ENCODE data around the gene ERP44. TPM values are rescaled to one million over a fixed set of nuclear protein-coding genes. Genes with fewer than 3 reads are reported as not detected.

The ERP44 gene
- total and polyA plus RNA-seq, 2 experiments from 2014 or later = 23.8 to 50.5 TPM

GRCh38 chr9:99973455-99973854, 125.3 kb downstream of the ERP44 start:
- no peaks in the 10 kb centered on the region for H3K9me2 ChIP-seq (ENCODE audit: insufficient read depth)
- 97 to 98% methylated on average over 3 of the region's 3 CpGs for WGBS, 2 experiments (ENCODE audit: low coverage in 1 of 2, low lambda C conversion rate in 2 of 2, missing lambda C conversion rate in 2 of 2)
- in situ Hi-C loops (cut with MboI) = no loop called here

GRCh38 chr9:99971410-99971809, 127.4 kb downstream of the ERP44 start:
- Histone ChIP-seq H3K4me3 (no peak overlapping the region), H3K27me3 (replicated peaks; ENCODE audit: insufficient read depth) (no peaks in the 10 kb centered on the region), H4K20me1 (ENCODE audit: insufficient read depth) (no peaks in the 10 kb centered on the region), H3K27ac (no peak overlapping the region), H3K36me3 (ENCODE audit: low read depth) (peaks cover 8% of the 10 kb centered on the region; the same call in 1 of the 2 replicates), H2AFZ (no peak overlapping the region), H3K4me2 (ENCODE audit: unreplicated experiment) (no peak overlapping the region), H3K9me3 (ENCODE audit: low read depth) (no peaks in the 10 kb centered on the region), H3K79me2 (ENCODE audit: insufficient read depth) (no peaks in the 10 kb centered on the region), H3K4me1 (ENCODE audit: insufficient read depth) (no peaks in the 10 kb centered on the region), H3K9ac (no peak overlapping the region), H3F3A (ENCODE audit: insufficient read depth) (no peaks in the 10 kb centered on the region), H3K9me2 (ENCODE audit: insufficient read depth) (no peaks in the 10 kb centered on the region)
- no peak for TF ChIP-seq EZH2 (IDR thresholded peaks at IDR 0.05; ENCODE audit: insufficient read depth, poor library complexity, severe bottlenecking)
- TF ChIP-seq EZH2phosphoT487 (IDR thresholded peaks at IDR 0.05; ENCODE audit: insufficient read depth, low read depth) = no peak
- in situ Hi-C loops (cut with MboI) = no loop called here
- no peak for DNase-seq

More at GRCh38 chr9:99973455-99973854, 125.3 kb downstream of the ERP44 start:
- H3K4me2 ChIP-seq (ENCODE audit: unreplicated experiment) = no peak overlapping the region
- peaks cover 8% of the 10 kb centered on the region; the same call in 1 of the 2 replicates for H3K36me3 ChIP-seq (ENCODE audit: low read depth)
- no peaks in the 10 kb centered on the region for H3K79me2 ChIP-seq (ENCODE audit: insufficient read depth)
- no peak overlapping the region for H3K4me3 ChIP-seq
- no peaks in the 10 kb centered on the region for H3K9me3 ChIP-seq (ENCODE audit: low read depth)
- no peaks in the 10 kb centered on the region for H3K27me3 ChIP-seq (replicated peaks; ENCODE audit: insufficient read depth)
- no peaks in the 10 kb centered on the region for H3F3A ChIP-seq (ENCODE audit: insufficient read depth)
- TF ChIP-seq EZH2 (IDR thresholded peaks at IDR 0.05; ENCODE audit: insufficient read depth, poor library complexity, severe bottlenecking) (no peak), EZH2phosphoT487 (IDR thresholded peaks at IDR 0.05; ENCODE audit: insufficient read depth, low read depth) (no peak)
- no peak overlapping the region for H3K9ac ChIP-seq
- no peak for DNase-seq
- H3K27ac ChIP-seq = no peak overlapping the region
- H4K20me1 ChIP-seq (ENCODE audit: insufficient read depth) = no peaks in the 10 kb centered on the region
- H2AFZ ChIP-seq = no peak overlapping the region
- H3K4me1 ChIP-seq (ENCODE audit: insufficient read depth) = no peaks in the 10 kb centered on the region

GRCh38 chr9:99970481-99970880, 128.3 kb downstream of the ERP44 start:
- WGBS, 2 experiments (ENCODE audit: low coverage in 1 of 2, low lambda C conversion rate in 2 of 2, missing lambda C conversion rate in 2 of 2) = 94 to 100% methylated on average over 2 of the region's 2 CpGs
- in situ Hi-C loops (cut with MboI) = no loop called here
- Histone ChIP-seq H2AFZ (no peak overlapping the region), H3K4me2 (ENCODE audit: unreplicated experiment) (no peak overlapping the region), H3K36me3 (ENCODE audit: low read depth) (peaks cover 8% of the 10 kb centered on the region; the same call in 1 of the 2 replicates), H3K4me3 (no peak overlapping the region), H3F3A (ENCODE audit: insufficient read depth) (no peaks in the 10 kb centered on the region), H3K9me2 (ENCODE audit: insufficient read depth) (no peaks in the 10 kb centered on the region), H3K79me2 (ENCODE audit: insufficient read depth) (no peaks in the 10 kb centered on the region), H3K27ac (no peak overlapping the region), H3K9me3 (ENCODE audit: low read depth) (no peaks in the 10 kb centered on the region), H4K20me1 (ENCODE audit: insufficient read depth) (no peaks in the 10 kb centered on the region), H3K9ac (no peak overlapping the region), H3K27me3 (replicated peaks; ENCODE audit: insufficient read depth) (no peaks in the 10 kb centered on the region), H3K4me1 (ENCODE audit: insufficient read depth) (no peaks in the 10 kb centered on the region)
- TF ChIP-seq EZH2 (IDR thresholded peaks at IDR 0.05; ENCODE audit: insufficient read depth, poor library complexity, severe bottlenecking) = no peak
- TF ChIP-seq EZH2phosphoT487 (IDR thresholded peaks at IDR 0.05; ENCODE audit: insufficient read depth, low read depth) = no peak
- no peak for DNase-seq

GRCh38 chr9:99967457-99967856, 131.3 kb downstream of the ERP44 start:
- Histone ChIP-seq H3K4me2 (ENCODE audit: unreplicated experiment) (no peak overlapping the region), H3K9me3 (ENCODE audit: low read depth) (no peaks in the 10 kb centered on the region), H3K9me2 (ENCODE audit: insufficient read depth) (no peaks in the 10 kb centered on the region), H3K79me2 (ENCODE audit: insufficient read depth) (no peaks in the 10 kb centered on the region), H3K9ac (no peak overlapping the region), H4K20me1 (ENCODE audit: insufficient read depth) (no peaks in the 10 kb centered on the region), H2AFZ (no peak overlapping the region), H3K36me3 (ENCODE audit: low read depth) (peaks cover 8% of the 10 kb centered on the region; the same call in 1 of the 2 replicates), H3F3A (ENCODE audit: insufficient read depth) (no peaks in the 10 kb centered on the region), H3K4me3 (no peak overlapping the region), H3K4me1 (ENCODE audit: insufficient read depth) (peaks cover 12% of the 10 kb centered on the region; the same call in 1 of the 2 replicates), H3K27ac (no peak overlapping the region), H3K27me3 (replicated peaks; ENCODE audit: insufficient read depth) (no peaks in the 10 kb centered on the region)
- in situ Hi-C loops (cut with MboI) = no loop called here
- 92 to 100% methylated on average over 2 of the region's 2 CpGs for WGBS, 2 experiments (ENCODE audit: low coverage in 1 of 2, low lambda C conversion rate in 2 of 2, missing lambda C conversion rate in 2 of 2)
- TF ChIP-seq EZH2 (IDR thresholded peaks at IDR 0.05; ENCODE audit: insufficient read depth, poor library complexity, severe bottlenecking) (no peak), EZH2phosphoT487 (IDR thresholded peaks at IDR 0.05; ENCODE audit: insufficient read depth, low read depth) (no peak)
- no peak for DNase-seq

GRCh38 chr9:99966716-99967115, 132.1 kb downstream of the ERP44 start:
- H3K9me3 ChIP-seq (ENCODE audit: low read depth) = no peaks in the 10 kb centered on the region
- H3F3A ChIP-seq (ENCODE audit: insufficient read depth) = no peaks in the 10 kb centered on the region
- H4K20me1 ChIP-seq (ENCODE audit: insufficient read depth) = no peaks in the 10 kb centered on the region
- no peak overlapping the region for H2AFZ ChIP-seq
- H3K4me3 ChIP-seq = no peak overlapping the region
- 63% methylated on average over 2 of the region's 2 CpGs for WGBS, 2 experiments (ENCODE audit: low coverage in 1 of 2, low lambda C conversion rate in 2 of 2, missing lambda C conversion rate in 2 of 2)
- no peak for TF ChIP-seq EZH2phosphoT487 (IDR thresholded peaks at IDR 0.05; ENCODE audit: insufficient read depth, low read depth)
- TF ChIP-seq EZH2 (IDR thresholded peaks at IDR 0.05; ENCODE audit: insufficient read depth, poor library complexity, severe bottlenecking) = no peak
- no peak overlapping the region for H3K4me2 ChIP-seq (ENCODE audit: unreplicated experiment)
- H3K9me2 ChIP-seq (ENCODE audit: insufficient read depth) = no peaks in the 10 kb centered on the region
- no peak overlapping the region for H3K27ac ChIP-seq
- in situ Hi-C loops (cut with MboI) = no loop called here
- H3K36me3 ChIP-seq (ENCODE audit: low read depth) = peaks cover 8% of the 10 kb centered on the region; the same call in 1 of the 2 replicates
- DNase-seq = no peak
- H3K4me1 ChIP-seq (ENCODE audit: insufficient read depth) = peaks cover 13% of the 10 kb centered on the region; the same call in 1 of the 2 replicates
- H3K9ac ChIP-seq = no peak overlapping the region
- H3K27me3 ChIP-seq (replicated peaks; ENCODE audit: insufficient read depth) = no peaks in the 10 kb centered on the region
- H3K79me2 ChIP-seq (ENCODE audit: insufficient read depth) = no peaks in the 10 kb centered on the region

Measured in GM23248 (cell line).